ENCODE results near the gene APOBEC3B. TPM values are rescaled to one million over a fixed set of nuclear protein-coding genes. Genes with fewer than 3 reads are reported as not detected.
"Not testable (repeated sequence)": the region's sequence is repeated elsewhere in the genome, so short reads cannot be mapped to it uniquely, and the experiment has no call there.

Gene APOBEC3B
- total RNA-seq, 5 donors from 2014 or later (not counting 1 experiment from before 2014, with no cell fraction given), result 1.4 to 2.4 (median 1.9) TPM

GRCh38 chr22:38997518-38997917 lies 15.4 kb downstream of the APOBEC3B start:
- H3K4me3 Mint-ChIP-seq, result no peak overlapping the region
- H3K36me3 Mint-ChIP-seq, result no peaks in the 10 kb centered on the region
- peaks cover 0 to 4% (median 0%) of the 10 kb centered on the region in 3 donors for H3K9me3 Mint-ChIP-seq
- ChIA-PET CTCF (interaction anchor here in 1 of 2 donors (0.8 kb wide), 1 partner anchor 127 kb away, joined by 4 read pairs; no protein-coding TSS in a partner anchor), POLR2A (no interaction called here)
- H3K27ac Mint-ChIP-seq, result no peak overlapping the region
- ATAC-seq (replicated peaks in 1 of 4) (no peak), DNase-seq (no peak)
- peaks cover 4 to 26% of the 10 kb centered on the region in 2 donors for H3K27me3 Mint-ChIP-seq
- Histone ChIP-seq H3K4me1 (ENCODE audit: control insufficient read depth in 1 of 2, extremely low read depth in 1 of 2, insufficient read depth in 2 of 2, low read length in 2 of 2) (peaks cover 0 to 11% of the 10 kb centered on the region in 2 experiments), H3K27ac (ENCODE audit: low read length) (no peak overlapping the region), H3K36me3 (ENCODE audit: control insufficient read depth in 2 of 2, extremely low read depth in 1 of 2, insufficient read depth in 1 of 2, low read length in 1 of 2) (no peaks in the 10 kb centered on the region), H3K4me3 (ENCODE audit: control insufficient read depth in 1 of 2, extremely low read depth in 1 of 2, low read length in 1 of 2) (no peak overlapping the region), H3K9me3 (no peaks in the 10 kb centered on the region), H3K27me3 (replicated peaks in 1 of 2; ENCODE audit: control insufficient read depth in 2 of 2, extremely low read depth in 1 of 2, insufficient read depth in 2 of 2, low read length in 1 of 2) (peaks cover 0 to 26% of the 10 kb centered on the region in 2 experiments)
- WGBS (ENCODE audit: insufficient coverage), result 100% methylated on average over 1 of the region's 3 CpGs
- H3K4me1 Mint-ChIP-seq, result peaks cover 0 to 10% (median 8%) of the 10 kb centered on the region in 3 donors

- H3K36me3 Mint-ChIP-seq, result no peaks in the 10 kb centered on the region
- POLR2A ChIA-PET, result interaction anchor here (0.6 kb wide), 2 partner anchors 92 to 116 kb away, joined by 3 to 8 read pairs; no protein-coding TSS in a partner anchor
- H3K27ac Mint-ChIP-seq, result peak overlapping the region; percentile 40 to 48
- no peak overlapping the region for H3K4me3 Mint-ChIP-seq
- no peaks in the 10 kb centered on the region for H3K27me3 ChIP-seq (replicated peaks in 1 of 2; ENCODE audit: control insufficient read depth in 2 of 2, extremely low read depth in 1 of 2, insufficient read depth in 2 of 2, low read length in 1 of 2)
- CTCF ChIA-PET, result interaction anchor here (0.5 to 1.6 kb wide), 17 partner anchors 10 to 1727 kb away, joined by 3 to 12 read pairs (median 4); partner anchors contain the start of gene CBX6 (in 1 of the 2)
- WGBS (ENCODE audit: insufficient coverage), result 30% methylated on average over 7 of the region's 7 CpGs
- no peaks in the 10 kb centered on the region for H3K9me3 ChIP-seq
- H3K27ac ChIP-seq (ENCODE audit: low read length), result no peak overlapping the region
- H3K36me3 ChIP-seq (ENCODE audit: control insufficient read depth in 2 of 2, extremely low read depth in 1 of 2, insufficient read depth in 1 of 2, low read length in 1 of 2), result no peaks in the 10 kb centered on the region
- no peaks in the 10 kb centered on the region for H3K27me3 Mint-ChIP-seq
- DNase-seq (peak; percentile 38 to 87 (median 63)), ATAC-seq (replicated peaks in 1 of 4) (peak; percentile 85 to 88 (median 88))
- H3K4me1 ChIP-seq (ENCODE audit: control insufficient read depth in 1 of 2, extremely low read depth in 1 of 2, insufficient read depth in 2 of 2, low read length in 2 of 2), result peaks cover 0 to 17% of the 10 kb centered on the region in 2 experiments
- H3K4me3 ChIP-seq (ENCODE audit: control insufficient read depth in 1 of 2, extremely low read depth in 1 of 2, low read length in 1 of 2), result no peak overlapping the region
- H3K9me3 Mint-ChIP-seq, result peaks cover 0 to under 1% (median 0%) of the 10 kb centered on the region in 3 donors
- peaks cover 8 to 15% (median 10%) of the 10 kb centered on the region in 3 donors for H3K4me1 Mint-ChIP-seq
Measured at GRCh38 chr22:39003165-39003638, 21.1 kb downstream of the APOBEC3B start.

GRCh38 chr22:39007177-39007576 lies 25.0 kb downstream of the APOBEC3B start:
- Histone ChIP-seq H3K9me3 (no peaks in the 10 kb centered on the region), H3K27ac (ENCODE audit: low read length) (no peak overlapping the region), H3K36me3 (ENCODE audit: control insufficient read depth in 2 of 2, extremely low read depth in 1 of 2, insufficient read depth in 1 of 2, low read length in 1 of 2) (no peaks in the 10 kb centered on the region), H3K27me3 (replicated peaks in 1 of 2; ENCODE audit: control insufficient read depth in 2 of 2, extremely low read depth in 1 of 2, insufficient read depth in 2 of 2, low read length in 1 of 2) (no peaks in the 10 kb centered on the region), H3K4me3 (ENCODE audit: control insufficient read depth in 1 of 2, extremely low read depth in 1 of 2, low read length in 1 of 2) (no peak overlapping the region), H3K4me1 (ENCODE audit: control insufficient read depth in 1 of 2, extremely low read depth in 1 of 2, insufficient read depth in 2 of 2, low read length in 2 of 2) (peaks cover 0 to 14% of the 10 kb centered on the region in 2 experiments)
- Mint-ChIP-seq H3K27ac (no peak overlapping the region), H3K27me3 (no peaks in the 10 kb centered on the region), H3K36me3 (no peaks in the 10 kb centered on the region), H3K9me3 (no peaks in the 10 kb centered on the region), H3K4me1 (peaks cover 12 to 18% (median 15%) of the 10 kb centered on the region in 3 donors), H3K4me3 (no peak overlapping the region)
- CTCF ChIA-PET, result interaction anchor here in 1 of 2 donors (0.6 to 0.7 kb wide), 3 partner anchors 48 to 333 kb away, joined by 3 to 5 read pairs (median 4); no protein-coding TSS in a partner anchor
- POLR2A ChIA-PET, result no interaction called here
- ATAC-seq (replicated peaks in 1 of 4), result no peak
- no CpG with 5 or more reads among the region's 5 CpGs for WGBS (ENCODE audit: insufficient coverage)
- no peak for DNase-seq

GRCh38 chr22:39008271-39008850 lies 26.2 kb downstream of the APOBEC3B start:
- H3K27me3 Mint-ChIP-seq; H3K36me3 Mint-ChIP-seq; H3K27me3 ChIP-seq (replicated peaks in 1 of 2; ENCODE audit: control insufficient read depth in 2 of 2, extremely low read depth in 1 of 2, insufficient read depth in 2 of 2, low read length in 1 of 2); ATAC-seq (replicated peaks in 1 of 4); H3K36me3 ChIP-seq (ENCODE audit: control insufficient read depth in 2 of 2, extremely low read depth in 1 of 2, insufficient read depth in 1 of 2, low read length in 1 of 2); H3K9me3 ChIP-seq; H3K27ac Mint-ChIP-seq; H3K4me3 ChIP-seq (ENCODE audit: control insufficient read depth in 1 of 2, extremely low read depth in 1 of 2, low read length in 1 of 2); H3K9me3 Mint-ChIP-seq; H3K27ac ChIP-seq (ENCODE audit: low read length); DNase-seq; H3K4me3 Mint-ChIP-seq: not testable (repeated sequence)
- H3K4me1 ChIP-seq (ENCODE audit: control insufficient read depth in 1 of 2, extremely low read depth in 1 of 2, insufficient read depth in 2 of 2, low read length in 2 of 2), result peaks cover 3 to 11% of the 10 kb centered on the region in 2 experiments
- ChIA-PET CTCF (interaction anchor here (0.6 kb wide), 2 partner anchors 305 to 1832 kb away, joined by 3 to 7 read pairs; no protein-coding TSS in a partner anchor), POLR2A (interaction anchor here in 1 of 2 donors (0.6 kb wide), 1 partner anchor 117 kb away, joined by 4 read pairs; no protein-coding TSS in a partner anchor)
- peaks cover 13 to 19% (median 15%) of the 10 kb centered on the region in 3 donors for H3K4me1 Mint-ChIP-seq
- WGBS (ENCODE audit: insufficient coverage), result 98% methylated on average over 5 of the region's 8 CpGs

GRCh38 chr22:39010946-39011345 lies 28.8 kb downstream of the APOBEC3B start:
- ChIA-PET POLR2A (no interaction called here), CTCF (no interaction called here)
- no peak for ATAC-seq (replicated peaks in 1 of 4)
- H3K4me3 Mint-ChIP-seq, result no peak overlapping the region
- H3K27me3 ChIP-seq (replicated peaks in 1 of 2; ENCODE audit: control insufficient read depth in 2 of 2, extremely low read depth in 1 of 2, insufficient read depth in 2 of 2, low read length in 1 of 2), result no peaks in the 10 kb centered on the region
- peaks cover 28 to 36% (median 28%) of the 10 kb centered on the region in 3 donors for H3K4me1 Mint-ChIP-seq
- H3K9me3 Mint-ChIP-seq, result no peaks in the 10 kb centered on the region
- no peak overlapping the region for H3K27ac ChIP-seq (ENCODE audit: low read length)
- H3K4me1 ChIP-seq (ENCODE audit: control insufficient read depth in 1 of 2, extremely low read depth in 1 of 2, insufficient read depth in 2 of 2, low read length in 2 of 2), result peaks cover 3 to 28% of the 10 kb centered on the region in 2 experiments
- H3K27ac Mint-ChIP-seq, result peak overlapping the region; percentile 53 to 84
- no peak for DNase-seq
- H3K36me3 ChIP-seq (ENCODE audit: control insufficient read depth in 2 of 2, extremely low read depth in 1 of 2, insufficient read depth in 1 of 2, low read length in 1 of 2), result no peaks in the 10 kb centered on the region
- 92% methylated on average over 12 of the region's 15 CpGs for WGBS (ENCODE audit: insufficient coverage)
- H3K9me3 ChIP-seq, result no peaks in the 10 kb centered on the region
- H3K4me3 ChIP-seq (ENCODE audit: control insufficient read depth in 1 of 2, extremely low read depth in 1 of 2, low read length in 1 of 2), result no peak overlapping the region
- no peaks in the 10 kb centered on the region for H3K27me3 Mint-ChIP-seq
- H3K36me3 Mint-ChIP-seq, result no peaks in the 10 kb centered on the region

- Histone ChIP-seq H3K4me1 (ENCODE audit: control insufficient read depth in 1 of 2, extremely low read depth in 1 of 2, insufficient read depth in 2 of 2, low read length in 2 of 2) (peaks cover 3 to 38% of the 10 kb centered on the region in 2 experiments), H3K9me3 (no peaks in the 10 kb centered on the region), H3K27ac (ENCODE audit: low read length) (peak overlapping the region; percentile 85), H3K27me3 (replicated peaks in 1 of 2; ENCODE audit: control insufficient read depth in 2 of 2, extremely low read depth in 1 of 2, insufficient read depth in 2 of 2, low read length in 1 of 2) (no peaks in the 10 kb centered on the region), H3K4me3 (ENCODE audit: control insufficient read depth in 1 of 2, extremely low read depth in 1 of 2, low read length in 1 of 2) (no peak overlapping the region), H3K36me3 (ENCODE audit: control insufficient read depth in 2 of 2, extremely low read depth in 1 of 2, insufficient read depth in 1 of 2, low read length in 1 of 2) (peaks cover 0 to 1% of the 10 kb centered on the region in 2 donors)
- Mint-ChIP-seq H3K9me3 (no peaks in the 10 kb centered on the region), H3K36me3 (peaks cover 3% of the 10 kb centered on the region), H3K4me3 (peak overlapping the region; percentile 52 to 95 (median 55)), H3K4me1 (peaks cover 35 to 45% (median 36%) of the 10 kb centered on the region in 3 donors), H3K27me3 (no peaks in the 10 kb centered on the region), H3K27ac (peak overlapping the region; percentile 50 to 84)
- DNase-seq (no peak), ATAC-seq (replicated peaks in 1 of 4) (no peak)
- 94% methylated on average over 19 of the region's 29 CpGs for WGBS (ENCODE audit: insufficient coverage)
- POLR2A ChIA-PET, result no interaction called here
- CTCF ChIA-PET, result interaction anchor here in 1 of 2 donors (0.7 to 1.1 kb wide), 2 partner anchors 10 to 304 kb away, joined by 3 read pairs; no protein-coding TSS in a partner anchor
Measured at GRCh38 chr22:39012533-39013511, 30.7 kb downstream of the APOBEC3B start.
